Dermis blood vessel endothelial cell (primary cell): ENCODE measurements around the gene RTN1. TPM values are rescaled to one million over a fixed set of nuclear protein-coding genes. Genes with fewer than 3 reads are reported as not detected.

ENCODE experiments used
- DNase-seq: peaks from one replicate; pipeline ENCODE4 v3.0.0; 2010
- total RNA-seq: library from RNA; depleted of rRNA; stranded (reverse); fragments of >200 nt; gene quantifications from 2 replicates; pipeline ENCODE4 v1.2.3, GENCODE V29; 2014

RTN1 gene
- total RNA-seq, 1 donor from 2014 or later = not detected

- no peak for DNase-seq
These were observed 243.5 kb downstream of the RTN1 start for GRCh38 chr14:59627011-59627520.

DNA sequence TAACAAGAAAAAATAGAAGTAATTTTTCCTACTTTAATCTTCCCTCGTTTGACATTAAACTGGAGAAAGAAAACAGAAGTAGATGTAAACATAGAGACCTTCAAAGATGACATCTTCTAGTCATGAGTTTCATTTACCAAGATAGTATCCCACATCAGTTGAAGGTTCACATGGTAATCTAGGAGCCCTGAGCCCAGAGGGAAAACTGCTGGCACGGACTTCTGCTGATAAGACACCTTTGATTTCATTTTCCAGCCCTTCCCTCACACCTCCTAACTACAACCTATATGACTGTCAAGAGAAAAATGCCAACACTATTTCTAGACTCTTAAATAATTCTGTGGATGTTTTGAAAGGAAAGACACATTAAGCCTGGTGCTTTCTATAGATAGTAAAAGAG is 247.9 kb downstream of the RTN1 start:
- DNase-seq = no peak

DNA sequence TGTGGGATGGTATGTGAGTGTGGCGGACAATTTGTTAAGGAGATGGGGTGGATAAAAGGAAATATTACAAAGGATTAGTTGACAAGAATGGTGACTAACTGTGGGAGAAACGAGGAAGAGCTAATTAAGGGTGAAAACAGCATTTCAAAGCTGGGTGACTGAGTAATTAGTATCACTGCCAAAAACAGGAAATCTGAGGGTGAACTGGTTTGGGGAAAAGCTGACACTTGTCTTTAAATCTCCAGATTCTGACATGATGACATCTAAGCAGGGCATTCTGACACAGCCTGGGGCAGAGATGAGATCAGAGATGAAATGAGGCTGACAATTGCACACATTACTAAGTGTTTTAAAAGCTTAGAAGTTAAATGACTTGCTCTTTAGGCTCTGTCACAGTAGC is 251.5 kb downstream of the RTN1 start:
- DNase-seq = no peak

DNA sequence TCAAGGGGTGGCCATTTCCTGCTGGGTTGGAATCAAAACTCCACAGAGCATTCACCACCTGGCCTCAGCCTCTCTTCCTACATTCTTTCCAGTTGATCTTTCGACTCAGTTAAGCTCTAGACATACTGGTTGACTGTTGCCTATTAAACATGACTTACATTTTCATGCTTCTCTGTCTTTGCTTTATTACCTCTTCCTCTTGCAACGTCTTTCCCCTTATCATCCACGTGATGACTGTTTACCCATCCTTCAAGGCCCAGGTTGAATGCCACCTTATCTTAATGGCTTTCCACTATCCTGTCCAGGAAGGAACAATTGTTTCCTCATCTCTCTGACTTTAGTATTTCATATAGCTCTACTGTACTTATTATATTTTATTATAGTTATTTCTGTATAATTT is 269.5 kb downstream of the RTN1 start:
- no peak for DNase-seq

- DNase-seq = no peak
These were observed 270.2 kb downstream of the RTN1 start for GRCh38 chr14:59600211-59600945.

DNA sequence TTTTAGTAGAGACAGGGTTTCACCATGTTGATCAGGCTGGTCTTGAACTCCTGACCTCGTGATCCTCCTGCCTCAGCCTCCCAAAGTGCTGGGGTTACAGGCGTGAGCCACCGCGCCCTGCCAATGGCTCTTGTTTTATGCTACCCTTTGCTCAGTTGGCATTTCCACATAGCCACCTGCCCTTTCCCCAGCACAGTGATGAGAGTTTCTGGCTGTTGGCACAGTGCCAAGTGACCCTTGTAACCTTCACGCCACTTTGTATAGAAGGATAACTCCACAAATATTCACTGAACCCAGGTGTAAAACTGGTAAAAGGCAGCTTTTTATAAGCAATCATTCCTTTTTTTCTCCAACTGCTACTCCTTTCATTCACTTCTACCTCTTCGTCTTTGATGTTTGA is 275.5 kb downstream of the RTN1 start:
- no peak for DNase-seq

GRCh38 chr14:59591641-59592370 is 278.8 kb downstream of the RTN1 start:
- DNase-seq = no peak

DNA sequence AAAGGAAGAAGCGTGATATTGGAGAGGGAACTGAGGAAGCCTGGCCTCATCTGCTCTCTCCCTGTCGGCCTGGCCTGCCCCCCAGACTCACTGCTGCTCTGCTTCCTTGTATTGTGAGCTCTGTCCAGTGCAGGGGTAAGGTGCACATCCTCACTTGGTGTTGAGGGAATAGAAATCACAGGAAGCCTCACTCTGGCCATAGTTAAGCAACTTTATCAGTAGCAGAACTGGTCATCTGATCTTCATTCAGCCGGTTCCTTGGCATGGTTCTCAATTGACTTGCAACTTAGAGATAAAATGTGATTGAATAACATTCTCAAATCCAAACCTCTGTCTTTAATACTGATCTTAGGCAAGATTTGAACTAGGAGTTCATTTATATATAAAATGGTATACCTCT is 282.5 kb downstream of the RTN1 start:
- DNase-seq = no peak

- DNase-seq = peak; percentile 48
These were observed 284.6 kb downstream of the RTN1 start for GRCh38 chr14:59585891-59586554.

DNA sequence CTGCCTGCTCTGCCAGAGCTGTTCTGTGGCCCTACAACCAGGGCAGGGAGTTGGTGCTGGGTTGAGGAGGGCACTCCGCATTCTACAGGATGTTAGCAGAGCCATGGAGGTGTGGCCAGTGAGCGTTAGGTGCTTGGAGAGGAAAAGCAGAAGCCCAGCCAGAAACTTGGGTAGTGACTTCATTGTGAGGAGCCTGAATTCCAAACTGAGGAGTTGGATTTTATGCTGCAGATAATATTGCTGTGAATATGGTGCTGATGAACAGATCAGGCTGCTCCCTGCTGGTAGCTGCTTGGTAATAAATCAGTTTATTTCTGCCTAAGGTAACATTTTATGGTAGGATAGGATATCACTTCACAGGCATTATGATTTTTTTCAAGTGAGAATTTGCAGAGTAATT is 286.8 kb downstream of the RTN1 start:
- no peak for DNase-seq

GRCh38 chr14:59582845-59583509 is 287.6 kb downstream of the RTN1 start:
- DNase-seq = no peak

GRCh38 chr14:59582161-59582560 is 288.4 kb downstream of the RTN1 start:
- DNase-seq = no peak

GRCh38 chr14:59580911-59581310 is 289.7 kb downstream of the RTN1 start:
- no peak for DNase-seq

GRCh38 chr14:59576332-59577294 is 294.0 kb downstream of the RTN1 start, which contains the start of gene CCDC175:
Gene CCDC175, minus strand, starts transcription at chr14:59576812. Its CDS starts 37 bp downstream, at chr14:59576775.
- DNase-seq = peak; percentile 82

GRCh38 chr14:59570122-59570521 is 300.5 kb downstream of the RTN1 start:
- no peak for DNase-seq

DNA sequence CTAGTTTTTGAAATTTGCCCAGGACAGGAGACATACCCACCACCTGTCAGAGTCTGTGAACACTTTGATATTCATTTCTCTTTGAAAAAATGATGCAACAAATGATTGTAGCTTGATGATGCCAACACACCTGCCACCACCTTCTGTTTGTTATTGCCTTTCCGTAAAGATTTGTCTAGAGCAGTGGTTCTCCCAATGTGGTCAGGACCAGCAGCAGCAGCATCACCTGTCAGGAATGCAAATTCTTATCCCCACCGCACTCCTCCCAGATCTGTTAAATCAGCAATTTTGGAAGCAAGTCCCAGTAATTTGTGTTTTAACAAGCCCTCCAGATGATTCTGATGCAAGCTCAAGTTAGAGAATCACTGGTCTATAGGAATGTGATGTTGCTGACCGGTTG is 303.9 kb downstream of the RTN1 start:
- DNase-seq = no peak

- DNase-seq = no peak
These were observed 304.3 kb downstream of the RTN1 start for GRCh38 chr14:59566296-59566695.

GRCh38 chr14:59565087-59565486 is 305.5 kb downstream of the RTN1 start:
- DNase-seq = no peak

DNA sequence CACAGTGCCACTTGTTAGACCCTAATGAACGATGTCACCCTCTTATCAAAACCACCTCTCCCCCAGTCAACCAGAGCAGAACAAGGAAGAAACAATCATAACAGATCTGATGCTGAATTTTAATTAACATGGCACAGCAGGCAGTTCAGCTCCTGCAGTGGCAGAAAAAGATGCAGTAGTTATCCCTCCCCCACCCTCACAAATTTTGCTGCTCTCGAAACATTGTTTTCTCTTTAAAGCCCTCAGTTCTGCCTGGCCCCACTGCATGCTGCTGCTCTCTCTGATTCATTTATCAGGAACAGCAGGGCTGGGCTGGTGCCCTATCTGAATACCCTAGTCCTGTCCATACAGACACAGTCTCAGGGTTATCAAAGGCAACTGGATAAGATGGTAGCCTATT is 306.2 kb downstream of the RTN1 start:
- DNase-seq = no peak

DNA sequence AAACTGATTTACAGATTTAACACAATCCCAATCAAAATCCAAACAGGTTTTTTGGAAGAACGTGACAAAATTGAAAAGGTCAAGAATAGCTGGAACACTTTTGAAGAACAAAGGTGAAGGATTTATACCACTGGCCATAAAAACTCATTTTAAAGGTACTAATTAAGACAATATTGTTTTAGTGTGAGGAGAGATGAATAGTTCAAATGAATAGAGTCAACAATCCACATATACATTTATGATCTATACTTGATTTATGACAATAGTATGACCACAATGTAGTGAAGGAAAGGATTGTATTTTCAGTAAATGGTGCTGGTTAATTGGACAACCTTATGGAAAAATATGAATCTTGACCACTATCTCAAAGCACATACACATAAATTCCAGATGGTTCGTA is 323.3 kb downstream of the RTN1 start:
- DNase-seq = no peak
